Renal cortex interstitium (tissue), 11 donors: ENCODE measurements around the gene RAC3. TPM values are rescaled to one million over a fixed set of nuclear protein-coding genes. Genes with fewer than 3 reads are reported as not detected.

ENCODE experiments used
- DNase-seq, 11 donors: peaks; one replicate each; pipeline ENCODE4 v3.0.0-alpha.2; 2013; ENCODE audit warnings: low read depth in 9 of 11, low spot score in 4 of 11; ENCODE audit errors: extremely low read depth in 1 of 11
- polyA plus RNA-seq, 3 donors: library from polyadenylated mRNA; unstranded; fragments of 120-200 nt; gene quantifications; one replicate each; pipeline ENCODE4 v1.2.1, GENCODE V29; 2013; ENCODE audit not compliant: insufficient read length in 3 of 3

The RAC3 gene
- polyA plus RNA-seq, 3 donors = 8.3 to 16.2 (median 11.7) TPM

DNA sequence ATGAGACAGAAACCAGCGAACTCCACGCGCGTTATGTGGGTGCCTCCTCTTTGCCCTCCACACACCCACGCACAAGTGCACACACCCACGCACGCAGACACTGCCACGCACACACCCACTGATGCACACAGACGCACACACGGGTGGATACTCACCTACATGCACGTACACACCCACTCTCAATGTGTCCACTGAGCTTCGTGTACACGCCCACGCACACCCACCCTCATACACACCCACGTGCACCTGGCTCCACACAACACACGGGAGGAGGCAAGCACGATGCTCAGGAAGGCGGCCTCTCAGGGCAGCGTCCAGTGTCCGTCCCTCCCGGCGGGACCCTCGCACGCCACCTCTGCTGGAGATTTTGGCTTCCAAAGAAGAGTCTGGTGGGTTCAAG is 15.9 kb downstream of the RAC3 start:
- DNase-seq = no peak

GRCh38 chr17:82047914-82048570 is 16.6 kb downstream of the RAC3 start:
- no peak for DNase-seq

- DNase-seq = no peak
These were observed 17.1 kb downstream of the RAC3 start for GRCh38 chr17:82048571-82048971.

DNA sequence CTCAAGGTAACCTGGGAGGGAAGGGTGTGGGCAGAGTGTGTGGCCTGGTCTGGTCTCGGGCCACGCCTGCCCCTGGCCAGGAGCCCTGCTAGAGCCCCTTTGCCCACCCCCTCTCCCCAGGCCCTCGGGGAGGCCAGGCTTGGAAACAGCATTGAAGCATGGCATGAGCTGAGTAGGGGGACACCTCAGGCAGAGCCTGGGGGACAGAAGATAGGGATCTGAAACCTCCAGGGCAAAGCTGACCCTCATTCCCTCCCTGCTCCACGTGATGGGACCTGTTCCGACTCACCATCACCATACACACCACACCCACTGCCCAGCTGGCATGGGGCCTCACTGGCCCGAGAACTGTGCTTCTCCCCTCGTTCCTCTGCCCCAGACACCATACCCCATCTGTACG is 17.6 kb downstream of the RAC3 start:
- no peak for DNase-seq

DNA sequence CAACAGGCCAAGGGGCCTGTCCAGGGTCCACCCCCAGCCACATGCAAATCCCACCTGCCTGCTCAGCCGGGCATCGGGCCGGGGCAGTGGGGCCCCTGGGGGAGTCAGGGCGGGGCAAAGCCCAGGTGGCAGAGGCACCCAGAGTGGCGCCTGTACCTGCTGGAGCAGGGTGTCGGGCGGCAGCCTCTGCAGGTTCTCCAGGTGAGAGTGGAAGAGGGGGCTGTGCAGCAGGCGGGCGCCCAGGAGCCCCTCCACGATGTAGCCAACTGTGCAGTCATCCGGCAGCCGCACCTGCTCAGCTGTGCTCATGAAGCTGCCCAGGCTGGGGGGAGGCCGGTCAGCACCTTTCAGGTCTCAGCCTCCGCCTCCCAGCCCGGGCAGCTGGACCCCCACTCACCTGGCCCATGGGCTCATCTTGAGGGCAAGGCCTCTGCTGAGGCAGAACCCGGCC is 18.1 kb downstream of the RAC3 start:
- no peak for DNase-seq

- DNase-seq = no peak
These were observed 18.8 kb downstream of the RAC3 start for GRCh38 chr17:82050152-82050760.

GRCh38 chr17:82050761-82051641 is 19.5 kb downstream of the RAC3 start:
- DNase-seq = no peak

- DNase-seq = peak in 7 of 11 donors; percentile 42 to 71 (median 58)
These were observed 20.5 kb downstream of the RAC3 start, which contains the start of the genes GPS1 and RFNG for GRCh38 chr17:82051776-82052637. Gene GPS1, plus strand, starts transcription at chr17:82051898. Its CDS starts 34 bp downstream, at chr17:82051932. Gene RFNG, minus strand, starts transcription at chr17:82051811. Its CDS starts 45 bp downstream, at chr17:82051766.

DNA sequence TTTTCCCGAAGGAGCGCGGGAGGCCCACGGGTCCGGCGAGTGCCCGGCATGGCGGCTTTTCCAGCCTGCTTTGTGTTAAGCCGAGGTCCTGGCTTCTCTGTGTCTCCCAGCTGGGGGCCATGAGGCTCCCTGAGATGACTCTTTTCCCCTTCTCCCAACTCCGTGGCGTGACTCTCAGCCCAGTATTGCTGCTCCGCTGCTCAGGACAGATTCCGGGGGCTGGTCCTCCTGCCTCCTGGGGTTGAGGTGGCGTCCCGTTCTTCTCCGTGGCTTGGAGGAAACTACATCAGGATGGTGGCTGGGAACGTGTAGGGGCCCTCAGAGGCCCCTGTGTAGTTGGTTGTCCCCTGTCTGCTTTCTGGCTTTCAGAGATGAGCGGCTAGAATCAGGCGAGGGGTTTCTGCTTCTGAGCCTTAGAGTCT is 21.2 kb downstream of the RAC3 start:
- no peak for DNase-seq

DNA sequence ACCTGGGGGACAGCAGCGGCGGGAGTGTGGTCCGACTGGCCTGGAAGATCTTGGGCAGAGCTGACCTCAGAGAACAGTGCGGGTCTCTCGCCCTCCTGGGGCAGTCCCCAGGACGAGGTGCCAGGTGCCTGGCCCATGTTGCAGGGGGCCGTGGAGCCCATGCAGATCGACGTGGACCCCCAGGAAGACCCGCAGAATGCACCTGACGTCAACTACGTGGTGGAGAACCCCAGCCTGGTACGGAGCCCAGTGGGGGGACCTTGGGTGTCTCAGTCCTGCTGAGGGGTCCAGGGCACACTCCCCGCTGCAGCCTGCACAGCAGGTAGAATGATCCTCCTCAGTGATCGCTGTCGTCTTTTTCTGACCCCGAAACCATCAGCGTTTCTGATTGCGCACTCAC is 21.7 kb downstream of the RAC3 start:
- no peak for DNase-seq

DNA sequence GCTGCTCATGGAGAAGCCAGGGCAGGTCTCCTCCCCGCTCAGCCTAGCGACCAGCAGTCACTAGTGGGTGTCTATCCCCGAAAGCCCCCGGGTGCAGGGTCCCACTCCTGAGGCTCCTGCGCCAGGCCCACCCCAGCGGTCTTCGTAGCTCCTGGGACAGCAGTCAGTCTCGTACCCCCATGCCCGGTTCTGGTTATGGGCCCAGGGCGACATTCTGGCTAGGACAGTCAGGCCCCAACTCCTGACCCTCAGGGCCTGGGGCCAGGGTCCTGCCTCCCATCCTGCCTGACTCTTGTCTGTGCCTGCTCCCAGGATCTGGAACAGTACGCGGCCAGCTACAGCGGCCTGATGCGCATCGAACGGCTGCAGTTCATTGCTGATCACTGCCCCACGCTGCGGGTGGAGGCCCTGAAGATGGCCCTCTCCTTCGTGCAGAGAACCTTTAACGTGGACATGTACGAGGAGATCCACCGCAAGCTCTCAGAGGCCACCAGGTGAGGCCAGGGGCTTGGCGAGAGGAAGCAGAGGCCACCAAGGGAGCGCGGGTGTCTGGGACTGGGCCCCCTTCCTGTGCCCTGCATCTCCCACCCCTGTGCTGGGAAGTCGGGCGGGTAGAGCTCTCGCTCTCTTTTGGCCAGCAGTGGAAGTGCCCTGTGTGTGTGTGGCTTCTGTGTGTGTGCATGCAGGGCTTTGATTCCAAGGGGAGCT is 22.2 kb downstream of the RAC3 start:
- no peak for DNase-seq

- no peak for DNase-seq
These were observed 23.0 kb downstream of the RAC3 start for GRCh38 chr17:82054351-82055022.

DNA sequence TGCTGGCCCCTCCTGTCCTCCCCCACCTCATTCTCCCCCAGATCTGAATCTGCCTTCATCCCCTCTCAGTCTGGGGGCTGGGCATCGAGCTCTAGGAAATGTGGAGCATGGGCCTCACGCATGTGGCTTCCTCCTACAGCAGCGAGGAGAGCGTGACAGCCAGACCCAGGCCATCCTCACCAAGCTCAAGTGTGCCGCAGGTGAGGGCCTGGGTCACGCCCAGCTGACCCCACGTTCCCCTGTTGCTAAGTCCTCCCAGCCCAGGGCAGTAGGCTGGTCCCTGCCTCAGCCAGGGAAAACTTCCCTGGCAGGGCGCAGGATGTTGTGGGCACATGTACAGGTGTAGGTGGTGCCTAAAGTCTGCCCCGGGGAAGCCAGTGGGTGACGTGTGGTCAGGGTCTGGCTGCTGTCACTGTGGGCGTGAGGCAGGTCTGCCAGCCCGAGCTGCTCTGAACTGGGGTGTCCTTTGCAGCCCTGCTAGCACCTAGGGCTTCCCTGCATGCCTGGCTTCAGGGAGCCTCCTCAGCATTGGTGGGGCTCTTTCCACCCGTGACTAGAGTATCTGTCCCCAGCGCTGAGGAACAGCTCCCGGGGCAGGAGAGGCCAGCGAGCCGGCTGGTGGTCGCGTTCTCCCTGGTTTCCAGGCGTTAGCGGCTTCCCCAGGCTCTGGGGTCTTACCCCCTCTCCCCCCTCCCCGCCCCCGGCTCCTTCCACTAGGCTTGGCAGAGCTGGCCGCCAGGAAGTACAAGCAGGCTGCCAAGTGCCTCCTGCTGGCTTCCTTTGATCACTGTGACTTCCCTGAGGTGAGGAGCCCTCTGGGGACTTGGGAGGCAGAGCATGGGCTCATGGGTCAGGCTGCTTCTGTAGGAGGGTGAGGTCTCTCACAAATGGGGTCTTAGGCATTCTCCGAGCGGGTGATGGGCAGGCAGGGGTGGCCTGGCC is 23.8 kb downstream of the RAC3 start:
- DNase-seq = no peak

- DNase-seq = no peak
These were observed 24.7 kb downstream of the RAC3 start for GRCh38 chr17:82055965-82056728.

GRCh38 chr17:82056729-82057621 is 25.5 kb downstream of the RAC3 start:
- DNase-seq = no peak
